Ascending aorta (tissue), 2 donors: Measurements from ENCODE around the gene TTC13. TPM values are rescaled to one million over a fixed set of nuclear protein-coding genes. Genes with fewer than 3 reads are reported as not detected.
"Not testable (repeated sequence)": the region's sequence is repeated elsewhere in the genome, so short reads cannot be mapped to it uniquely, and the experiment has no call there.

ENCODE experiments used
- DNase-seq, 2 donors: peaks; one replicate each; pipeline ENCODE4 v3.0.0-alpha.2; 2019; ENCODE audit warnings: low spot score in 2 of 2
- H3K27ac ChIP-seq, 2 donors: fragments of 200-600 bp; sonication (generic); one replicate each; pipeline ENCODE4 v1.5.1; 2016 to 2017; ENCODE audit warnings: mild to moderate bottlenecking in 1 of 2
- H3K27me3 ChIP-seq: fragments of 200-600 bp; sonication (generic); one replicate; pipeline ENCODE4 v1.5.1; 2017
- H3K36me3 ChIP-seq, 2 donors: fragments of 200-600 bp; sonication (generic); one replicate each; pipeline ENCODE4 v1.5.1; 2016
- H3K4me1 ChIP-seq, 2 donors: fragments of 200-600 bp; sonication (generic); one replicate each; pipeline ENCODE4 v1.5.1; 2016 to 2017; ENCODE audit warnings: mild to moderate bottlenecking in 1 of 2
- H3K4me3 ChIP-seq, 2 donors: fragments of 200-600 bp; sonication (generic); one replicate each; pipeline ENCODE4 v1.5.1; 2016 to 2017; ENCODE audit warnings: mild to moderate bottlenecking in 1 of 2
- H3K9me3 ChIP-seq, 2 donors: fragments of 200-600 bp; sonication (generic); one replicate each; pipeline ENCODE4 v1.5.1; 2016
- CTCF ChIP-seq, 3 experiments: fragments of 200-600 bp in 2 of 3; fragments of 450-650 bp in 1 of 3; sonication (generic) in 2 of 3; IDR thresholded peaks; one replicate each; pipeline ENCODE4 v1.5.1; 2016 to 2019; ENCODE audit warnings: antibody characterized with exemption in 3 of 3, mild to moderate bottlenecking in 1 of 3, moderate library complexity in 1 of 3
- intact Hi-C: fragments of 100-400 bp; cut with DNase I; formaldehyde crosslinking; loops from one replicate; pipeline ENCODE4 v1.15.1; 2023
- total RNA-seq: library from RNA; depleted of rRNA; stranded (reverse); fragments of >200 nt; gene quantifications from one replicate; pipeline ENCODE4 v1.1.0, GENCODE V29; 2016

Gene TTC13
- total RNA-seq, 1 donor from 2014 or later = 21.5 TPM

GRCh38 chr1:230985711-230986110 is 7.0 kb upstream of the TTC13 start:
- TF ChIP-seq CTCF (IDR thresholded peaks at IDR 0.05) = no peak
- Histone ChIP-seq H3K36me3 (peaks cover 0 to 11% of the 10 kb centered on the region in 2 donors), H3K9me3 (no peaks in the 10 kb centered on the region), H3K4me1 (no peaks in the 10 kb centered on the region), H3K27ac (no peak overlapping the region), H3K4me3 (no peak overlapping the region), H3K27me3 (no peaks in the 10 kb centered on the region)
- intact Hi-C loops = no loop called here
- no peak for DNase-seq

- H3K4me1 ChIP-seq, H3K4me3 ChIP-seq, DNase-seq, H3K27me3 ChIP-seq, H3K27ac ChIP-seq, H3K36me3 ChIP-seq, H3K9me3 ChIP-seq, intact Hi-C loops: not testable (repeated sequence)
Measured at GRCh38 chr1:230984622-230985515, 6.2 kb upstream of the TTC13 start.

DNA sequence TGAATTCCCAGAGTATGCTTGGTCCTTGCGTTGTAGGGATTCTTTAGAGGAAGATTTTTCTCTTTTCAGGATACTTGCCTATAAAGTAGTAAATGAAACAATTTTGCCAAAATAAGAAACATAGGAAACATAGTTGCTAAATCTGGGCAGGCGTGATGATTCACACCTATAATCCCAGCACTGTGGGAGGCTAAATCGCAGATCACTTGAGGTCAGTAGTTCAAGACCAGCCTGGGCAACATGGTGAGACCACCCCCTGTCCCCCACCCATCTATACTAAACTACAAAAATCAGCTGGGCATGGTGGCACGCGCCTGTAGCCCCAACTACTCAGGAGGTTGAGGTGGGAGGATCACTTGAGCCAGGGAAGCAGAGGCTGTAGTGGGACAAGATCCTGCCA is 5.2 kb upstream of the TTC13 start:
- DNase-seq = no peak
- intact Hi-C loops = no loop called here
- no peak overlapping the region for H3K4me3 ChIP-seq
- no peaks in the 10 kb centered on the region for H3K27me3 ChIP-seq
- no peaks in the 10 kb centered on the region for H3K36me3 ChIP-seq
- H3K9me3 ChIP-seq = no peaks in the 10 kb centered on the region
- H3K4me1 ChIP-seq = no peaks in the 10 kb centered on the region
- no peak overlapping the region for H3K27ac ChIP-seq
- no peak for TF ChIP-seq CTCF (IDR thresholded peaks at IDR 0.05)

- no peaks in the 10 kb centered on the region for H3K9me3 ChIP-seq
- intact Hi-C loops = no loop called here
- no peak for TF ChIP-seq CTCF (IDR thresholded peaks at IDR 0.05)
Measured at GRCh38 chr1:230982696-230983095, 4.0 kb upstream of the TTC13 start.

GRCh38 chr1:230979952-230980351 is 1.3 kb upstream of the TTC13 start:
- peak overlapping the region; percentile 90 to 97 for H3K4me3 ChIP-seq
- H3K9me3 ChIP-seq = no peaks in the 10 kb centered on the region
- no peak overlapping the region for H3K27ac ChIP-seq
- intact Hi-C loops = loop anchor here (1.0 to 10.0 kb wide), 6 partner anchors 59 to 235 kb away; partner anchors contain the start of gene C1orf198
- peaks cover 0 to 4% of the 10 kb centered on the region in 2 donors for H3K4me1 ChIP-seq
- no peaks in the 10 kb centered on the region for H3K36me3 ChIP-seq
- no peak for TF ChIP-seq CTCF (IDR thresholded peaks at IDR 0.05)
- H3K27me3 ChIP-seq = no peaks in the 10 kb centered on the region
- DNase-seq = no peak

More at GRCh38 chr1:230982696-230983095, 4.0 kb upstream of the TTC13 start:
- Histone ChIP-seq H3K27me3 (no peaks in the 10 kb centered on the region), H3K4me1 (no peaks in the 10 kb centered on the region), H3K36me3 (no peaks in the 10 kb centered on the region), H3K4me3 (no peak overlapping the region), H3K27ac (no peak overlapping the region)
- no peak for DNase-seq

GRCh38 chr1:230979389-230979716 is 692 bp upstream of the TTC13 start:
- Histone ChIP-seq H3K36me3 (no peaks in the 10 kb centered on the region), H3K4me3 (peak overlapping the region; percentile 90 to 97), H3K27ac (peak overlapping the region; percentile 27 to 56), H3K27me3 (no peaks in the 10 kb centered on the region), H3K4me1 (peaks cover 0 to 4% of the 10 kb centered on the region in 2 donors), H3K9me3 (no peaks in the 10 kb centered on the region)
- intact Hi-C loops = loop anchor here (1.0 to 10.0 kb wide), 6 partner anchors 59 to 235 kb away; partner anchors contain the start of gene C1orf198
- no peak for TF ChIP-seq CTCF (IDR thresholded peaks at IDR 0.05)
- DNase-seq = no peak
